ENCODE measurements around the gene NUP85.
"Not testable (repeated sequence)": the region's sequence is repeated elsewhere in the genome, so short reads cannot be mapped to it uniquely, and the experiment has no call there.

NUP85 gene

GRCh38 chr17:75205037-75205792 lies at the start of gene NUP85:
Gene NUP85, plus strand, starts transcription at chr17:75205679. Its CDS starts 83 bp downstream, at chr17:75205762.
- DNase-seq = peak; percentile 91

- DNase-seq = not testable (repeated sequence)
Observed at GRCh38 chr17:75158480-75158879, 47.0 kb upstream of the NUP85 start.

- DNase-seq = no peak
Observed at GRCh38 chr17:75159196-75160031, 46.1 kb upstream of the NUP85 start.

- DNase-seq = no peak
Observed at GRCh38 chr17:75160211-75160610, 45.3 kb upstream of the NUP85 start.

GRCh38 chr17:75163074-75163473 lies 42.4 kb upstream of the NUP85 start:
- no peak for DNase-seq

- not testable (repeated sequence) for DNase-seq
Observed at GRCh38 chr17:75164606-75165005, 40.9 kb upstream of the NUP85 start.

GRCh38 chr17:75168998-75169397 lies 36.5 kb upstream of the NUP85 start:
- no peak for DNase-seq

GRCh38 chr17:75173526-75173925 lies 32.0 kb upstream of the NUP85 start:
- DNase-seq = no peak

GRCh38 chr17:75174996-75175395 lies 30.5 kb upstream of the NUP85 start:
- no peak for DNase-seq

- no peak for DNase-seq
Observed at GRCh38 chr17:75176625-75177024, 28.9 kb upstream of the NUP85 start.

- no peak for DNase-seq
Observed at GRCh38 chr17:75178453-75178852, 27.0 kb upstream of the NUP85 start.

- no peak for DNase-seq
Observed at GRCh38 chr17:75181110-75181509, 24.4 kb upstream of the NUP85 start.

GRCh38 chr17:75181608-75182318 lies 23.7 kb upstream of the NUP85 start:
- DNase-seq = peak; percentile 29

- no peak for DNase-seq
Observed at GRCh38 chr17:75182319-75182568, 23.2 kb upstream of the NUP85 start.

- peak; percentile 96 for DNase-seq
Observed at GRCh38 chr17:75182569-75183436, 22.7 kb upstream of the NUP85 start, which contains the start of gene SUMO2. Gene SUMO2, minus strand, starts transcription at chr17:75182959. Its CDS starts 125 bp downstream, at chr17:75182834.

- no peak for DNase-seq
Observed at GRCh38 chr17:75183999-75184884, 21.2 kb upstream of the NUP85 start.

GRCh38 chr17:75188614-75189013 lies 16.9 kb upstream of the NUP85 start:
- no peak for DNase-seq

- no peak for DNase-seq
Observed at GRCh38 chr17:75191584-75191983, 13.9 kb upstream of the NUP85 start.

GRCh38 chr17:75194879-75195278 lies 10.6 kb upstream of the NUP85 start:
- DNase-seq = no peak

- no peak for DNase-seq
Observed at GRCh38 chr17:75199886-75200618, 5.4 kb upstream of the NUP85 start.

- no peak for DNase-seq
Observed at GRCh38 chr17:75205793-75206163, 299 bp downstream of the NUP85 start.

Measured in activated CD4-positive, alpha-beta T cell treated with anti-CD3 and anti-CD28 coated beads, Interleukin-2, amount 50 U/mL, for 1 hour (primary cell).